NOMO-1 (cell line): Measurements from ENCODE around the gene ADPRHL1.

Experiments used
- DNase-seq, 2 experiments: peaks; one replicate each; lab custom pipeline; 2025; ENCODE audit not compliant: unreplicated experiment in 2 of 2; lab: John Stamatoyannopoulos, UW

The ADPRHL1 gene

GRCh38 chr13:113354831-113355610 is 98.3 kb downstream of the ADPRHL1 start:
- DNase-seq: no peak

GRCh38 chr13:113353254-113353653 is 100.0 kb downstream of the ADPRHL1 start:
- DNase-seq: no peak

- DNase-seq: no peak
These were observed 101.7 kb downstream of the ADPRHL1 start for GRCh38 chr13:113351514-113352026.

GRCh38 chr13:113350938-113351335 is 102.4 kb downstream of the ADPRHL1 start:
- DNase-seq: no peak

- DNase-seq: no peak
These were observed 103.0 kb downstream of the ADPRHL1 start for GRCh38 chr13:113350065-113350937.
